Transverse colon (tissue), 4 donors: ENCODE measurements around the gene EID2B. TPM values are rescaled to one million over a fixed set of nuclear protein-coding genes. Genes with fewer than 3 reads are reported as not detected.

ENCODE experiments used
- DNase-seq: peaks from one replicate; pipeline ENCODE4 v3.0.0-alpha.2; 2019
- H3K27ac ChIP-seq, 4 donors: fragments of 200-600 bp; sonication (generic); 2 replicates each; pipeline ENCODE4 v1.5.1; 2016 to 2018; ENCODE audit warnings: inconsistent platforms in 4 of 4
- H3K27me3 ChIP-seq: fragments of 200-600 bp; sonication (generic); 2 replicates; pipeline ENCODE4 v1.5.1; 2017; ENCODE audit warnings: inconsistent platforms
- H3K36me3 ChIP-seq, 4 donors: fragments of 200-600 bp; sonication (generic); 2 replicates each; pipeline ENCODE4 v1.5.1; 2017 to 2019; ENCODE audit warnings: inconsistent platforms in 4 of 4
- H3K4me1 ChIP-seq, 4 donors: fragments of 200-600 bp; sonication (generic); 2 replicates each; pipeline ENCODE4 v1.5.1; 2017 to 2020; ENCODE audit warnings: inconsistent platforms in 4 of 4
- H3K4me3 ChIP-seq, 4 donors: fragments of 200-600 bp; sonication (generic); 1 replicate in 1 of 4; 2 replicates in 3 of 4; pipeline versions ENCODE4 v1.5.1 to v1.6.1; 2017 to 2019; ENCODE audit warnings: inconsistent platforms in 4 of 4
- H3K9me3 ChIP-seq, 2 donors: fragments of 200-600 bp; sonication (generic); 2 replicates each; pipeline ENCODE4 v1.5.1; 2017 to 2019; ENCODE audit warnings: inconsistent platforms in 2 of 2
- CTCF ChIP-seq, 5 experiments: fragments of 200-600 bp in 3 of 5; fragments of 450-650 bp in 2 of 5; sonication (generic) in 3 of 5; IDR thresholded peaks; 1 replicate in 2 of 5; 2 replicates in 3 of 5; pipeline ENCODE4 v1.5.1; 2016 to 2017; ENCODE audit warnings: antibody characterized with exemption in 5 of 5, inconsistent platforms in 3 of 5, mild to moderate bottlenecking in 2 of 5, moderate library complexity in 1 of 5
- EP300 ChIP-seq: sonication (generic); formaldehyde crosslinking; IDR thresholded peaks from one replicate; pipeline ENCODE4 v1.6.1; 2017; ENCODE audit warnings: antibody characterized with exemption, low read depth
- POLR2A ChIP-seq: fragments of 450-650 bp; IDR thresholded peaks from one replicate; pipeline ENCODE4 v1.6.1; 2016; ENCODE audit warnings: antibody characterized with exemption, mild to moderate bottlenecking, moderate library complexity
- POLR2AphosphoS5 ChIP-seq, 3 donors: sonication (generic); formaldehyde crosslinking; IDR thresholded peaks; one replicate each; pipeline ENCODE4 v1.6.1; 2016; ENCODE audit warnings: antibody characterized with exemption in 3 of 3
- whole genome bisulfite sequencing, 2 donors: methylation state at CpG; one replicate each; pipeline ENCODE4 v1.1.5; 2018; ENCODE audit warnings: low coverage in 1 of 2; 5-methylcytosine and 5-hydroxymethylcytosine counted together
- in situ Hi-C, 4 donors: fragments of 200-750 bp; cut with MboI; loops; one replicate each; pipeline versions ENCODE4 v1.15.0 to v1.15.1; 2017; ENCODE audit warnings: low sequenced_read_pairs in 3 of 4, low pct_ligation_motif_present in 1 of 4, low pct_unique_long_range_greater_than_20kb in 1 of 4
- intact Hi-C: fragments of 100-400 bp; cut with DNase I; formaldehyde crosslinking; loops from one replicate; pipeline ENCODE4 v1.15.1; 2023; ENCODE audit warnings: low total_unique reads
- total RNA-seq, 4 donors: library from RNA; depleted of rRNA; stranded (reverse); fragments of >200 nt; gene quantifications; one replicate each; pipeline ENCODE4 v1.1.0, GENCODE V29; 2016

EID2B gene
- total RNA-seq, 4 donors from 2014 or later = 1.00 to 1.5 (median 1.3) TPM

GRCh38 chr19:39496063-39496462 lies 36.6 kb downstream of the EID2B start:
- no peak for TF ChIP-seq POLR2AphosphoS5 (IDR thresholded peaks at IDR 0.05)
- TF ChIP-seq CTCF (IDR thresholded peaks at IDR 0.05) = no peak
- TF ChIP-seq POLR2A = no peak
- TF ChIP-seq EP300 = no peak
- Histone ChIP-seq H3K27ac (no peak overlapping the region), H3K27me3 (peaks cover 52% of the 10 kb centered on the region), H3K36me3 (peaks cover 0 to 2% (median 0%) of the 10 kb centered on the region in 4 donors), H3K4me1 (peaks cover 15 to 21% (median 19%) of the 10 kb centered on the region in 4 donors), H3K9me3 (no peaks in the 10 kb centered on the region), H3K4me3 (no peak overlapping the region)
- intact Hi-C loops (no loop called here), in situ Hi-C loops (no loop called here)
- 80% methylated on average over 1 to 5 of the region's 5 CpGs for WGBS, 2 donors
- no peak for DNase-seq

GRCh38 chr19:39494661-39495060 lies 38.0 kb downstream of the EID2B start:
- Histone ChIP-seq H3K36me3 (peaks cover 0 to 16% (median 5%) of the 10 kb centered on the region in 4 donors), H3K27ac (no peak overlapping the region), H3K27me3 (peaks cover 40% of the 10 kb centered on the region), H3K9me3 (no peaks in the 10 kb centered on the region), H3K4me1 (peaks cover 15 to 21% (median 19%) of the 10 kb centered on the region in 4 donors), H3K4me3 (no peak overlapping the region)
- in situ Hi-C loops = no loop called here
- TF ChIP-seq EP300 = no peak
- no peak for TF ChIP-seq POLR2AphosphoS5 (IDR thresholded peaks at IDR 0.05)
- no peak for TF ChIP-seq CTCF (IDR thresholded peaks at IDR 0.05)
- no peak for TF ChIP-seq POLR2A
- intact Hi-C loops = no loop called here
- WGBS, 2 donors = 80 to 90% methylated on average over 1 to 5 of the region's 5 CpGs
- DNase-seq = no peak

- no peaks in the 10 kb centered on the region for H3K9me3 ChIP-seq
- no peak overlapping the region for H3K4me3 ChIP-seq
- DNase-seq = no peak
- peaks cover 0 to 34% (median 14%) of the 10 kb centered on the region in 4 donors for H3K36me3 ChIP-seq
- TF ChIP-seq CTCF (IDR thresholded peaks at IDR 0.05) (no peak), POLR2A (no peak), POLR2AphosphoS5 (IDR thresholded peaks at IDR 0.05) (no peak), EP300 (no peak)
- intact Hi-C loops (no loop called here), in situ Hi-C loops (no loop called here)
- H3K27ac ChIP-seq = no peak overlapping the region
- H3K4me1 ChIP-seq = peaks cover 2 to 5% (median 3%) of the 10 kb centered on the region in 4 donors
- peaks cover 22% of the 10 kb centered on the region for H3K27me3 ChIP-seq
- 83 to 85% methylated on average over 2 to 3 of the region's 3 CpGs for WGBS, 2 donors
Measured at GRCh38 chr19:39492788-39493187, 39.9 kb downstream of the EID2B start.

GRCh38 chr19:39492225-39492624 lies 40.4 kb downstream of the EID2B start:
- Histone ChIP-seq H3K9me3 (no peaks in the 10 kb centered on the region), H3K4me1 (no peaks in the 10 kb centered on the region), H3K27me3 (peaks cover 16% of the 10 kb centered on the region), H3K36me3 (peaks cover 0 to 34% (median 14%) of the 10 kb centered on the region in 4 donors), H3K27ac (no peak overlapping the region), H3K4me3 (no peak overlapping the region)
- WGBS, 2 donors = 94 to 100% methylated on average over 1 to 6 of the region's 6 CpGs
- TF ChIP-seq EP300 = no peak
- no peak for TF ChIP-seq POLR2AphosphoS5 (IDR thresholded peaks at IDR 0.05)
- no peak for TF ChIP-seq CTCF (IDR thresholded peaks at IDR 0.05)
- no peak for TF ChIP-seq POLR2A
- in situ Hi-C loops (no loop called here), intact Hi-C loops (no loop called here)
- no peak for DNase-seq
